Kidney epithelial cell (primary cell): Measurements from ENCODE around the gene LPCAT1. TPM values are rescaled to one million over a fixed set of nuclear protein-coding genes. Genes with fewer than 3 reads are reported as not detected.

Source experiments
- DNase-seq: peaks from one replicate; pipeline ENCODE4 v3.0.0-alpha.2; 2010; ENCODE audit warnings: low read depth
- H3K27me3 ChIP-seq: 2 replicates; pipeline ENCODE4 v1.6.0; 2011; ENCODE audit warnings: low read length; ENCODE audit not compliant: control insufficient read depth, insufficient read depth
- H3K36me3 ChIP-seq: 2 replicates; pipeline ENCODE4 v1.5.1; 2011; ENCODE audit warnings: low read length; ENCODE audit not compliant: control insufficient read depth, insufficient read depth
- H3K4me3 ChIP-seq: 2 replicates; pipeline ENCODE4 v1.5.1; 2011; ENCODE audit warnings: low read depth, mild to moderate bottlenecking, control low read depth, low read length
- total RNA-seq: library from RNA; depleted of rRNA; stranded (reverse); fragments of >200 nt; gene quantifications from 2 replicates; pipeline ENCODE4 v1.2.3, GENCODE V29; 2015
- TF ChIP-seq, protein P1 (sequence below): IDR thresholded peaks from 2 replicates; pipeline ENCODE4 v1.5.1; 2011; ENCODE audit warnings: mild to moderate bottlenecking, moderate library complexity, low read length, control low read depth, inconsistent platforms; ENCODE audit not compliant: insufficient read depth, poor library complexity, severe bottlenecking

LPCAT1 gene
- total RNA-seq, 1 donor from 2014 or later, result 87.6 TPM

DNA sequence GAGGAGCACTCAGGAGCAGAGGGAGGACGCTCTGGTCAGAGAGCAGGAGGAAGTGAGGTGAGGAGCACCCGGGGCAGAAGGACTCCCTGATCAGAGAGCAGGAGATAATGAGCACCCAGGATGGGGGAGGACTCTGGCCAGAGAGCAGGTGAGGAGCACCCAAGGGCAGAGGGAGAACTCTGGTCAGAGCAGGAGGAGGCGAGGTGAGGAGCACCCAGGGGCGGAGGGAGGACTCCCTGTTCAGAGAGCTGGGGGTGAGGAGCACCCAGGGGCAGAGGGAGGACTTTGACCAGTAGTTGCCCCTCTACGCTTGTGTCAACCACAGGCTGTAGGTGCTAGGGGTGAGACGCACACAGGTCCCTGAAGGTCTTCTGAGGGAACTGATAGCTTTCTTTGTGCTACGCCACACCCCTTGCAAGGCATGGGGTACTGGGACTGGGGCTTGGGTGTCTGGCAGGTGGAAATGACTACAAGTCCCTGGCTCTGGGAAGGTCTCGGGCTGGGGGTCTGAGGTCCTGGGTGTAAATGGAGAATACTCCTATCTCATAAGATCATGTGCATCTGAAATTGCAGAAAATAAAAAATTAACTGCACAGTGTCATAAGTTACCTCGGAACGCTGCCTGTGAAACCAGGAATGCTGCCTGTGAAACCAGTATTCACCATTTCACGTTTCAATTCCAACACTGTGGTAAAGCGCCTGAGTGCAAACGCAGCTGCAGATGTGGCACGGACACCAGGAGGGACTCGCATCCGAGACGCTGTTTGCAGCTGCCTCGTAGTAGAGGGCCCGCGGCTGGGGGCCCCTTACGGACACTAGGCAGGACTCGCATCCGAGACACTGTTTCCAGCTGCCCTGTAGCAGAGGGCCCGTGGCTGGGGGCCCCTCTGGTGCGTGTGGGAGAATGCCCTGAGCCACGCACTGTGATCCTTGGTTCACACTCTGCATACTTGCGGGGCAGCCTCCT, 51.5 kb downstream of the LPCAT1 start:
- TF ChIP-seq, protein P1, sequence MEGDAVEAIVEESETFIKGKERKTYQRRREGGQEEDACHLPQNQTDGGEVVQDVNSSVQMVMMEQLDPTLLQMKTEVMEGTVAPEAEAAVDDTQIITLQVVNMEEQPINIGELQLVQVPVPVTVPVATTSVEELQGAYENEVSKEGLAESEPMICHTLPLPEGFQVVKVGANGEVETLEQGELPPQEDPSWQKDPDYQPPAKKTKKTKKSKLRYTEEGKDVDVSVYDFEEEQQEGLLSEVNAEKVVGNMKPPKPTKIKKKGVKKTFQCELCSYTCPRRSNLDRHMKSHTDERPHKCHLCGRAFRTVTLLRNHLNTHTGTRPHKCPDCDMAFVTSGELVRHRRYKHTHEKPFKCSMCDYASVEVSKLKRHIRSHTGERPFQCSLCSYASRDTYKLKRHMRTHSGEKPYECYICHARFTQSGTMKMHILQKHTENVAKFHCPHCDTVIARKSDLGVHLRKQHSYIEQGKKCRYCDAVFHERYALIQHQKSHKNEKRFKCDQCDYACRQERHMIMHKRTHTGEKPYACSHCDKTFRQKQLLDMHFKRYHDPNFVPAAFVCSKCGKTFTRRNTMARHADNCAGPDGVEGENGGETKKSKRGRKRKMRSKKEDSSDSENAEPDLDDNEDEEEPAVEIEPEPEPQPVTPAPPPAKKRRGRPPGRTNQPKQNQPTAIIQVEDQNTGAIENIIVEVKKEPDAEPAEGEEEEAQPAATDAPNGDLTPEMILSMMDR, result no peak
- no peak for DNase-seq
- Histone ChIP-seq H3K36me3 (no peaks in the 10 kb centered on the region), H3K4me3 (no peak overlapping the region), H3K27me3 (no peaks in the 10 kb centered on the region)

GRCh38 chr5:1471240-1471853, 52.4 kb downstream of the LPCAT1 start:
- H3K36me3 ChIP-seq, result no peaks in the 10 kb centered on the region
- H3K4me3 ChIP-seq, result no peak overlapping the region
- H3K27me3 ChIP-seq, result no peaks in the 10 kb centered on the region
- TF ChIP-seq, protein P1, result no peak
- no peak for DNase-seq

DNA sequence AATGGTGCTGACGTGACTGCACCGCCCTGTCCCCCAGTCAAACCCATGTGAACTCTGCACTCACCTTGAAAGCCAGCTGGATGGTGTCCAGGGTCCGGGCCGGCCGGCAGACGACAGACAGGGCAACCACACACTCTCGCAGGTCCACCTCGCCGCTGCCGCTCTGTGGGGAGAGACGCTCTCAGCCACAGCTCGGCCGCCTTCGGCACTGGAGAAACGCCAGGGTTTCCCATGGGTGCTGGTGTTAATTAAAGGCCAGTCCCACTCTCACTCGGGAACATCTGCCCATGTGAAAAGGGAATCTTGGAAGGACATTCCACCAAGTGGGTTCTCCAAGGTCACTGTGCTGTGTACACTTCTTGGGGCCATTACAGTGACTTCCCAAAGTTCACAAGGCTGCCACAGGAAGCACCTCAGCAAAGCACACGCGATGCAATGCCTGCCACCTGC, 53.0 kb downstream of the LPCAT1 start:
- Histone ChIP-seq H3K27me3 (no peaks in the 10 kb centered on the region), H3K4me3 (no peak overlapping the region), H3K36me3 (no peaks in the 10 kb centered on the region)
- TF ChIP-seq, protein P1, result no peak
- no peak for DNase-seq

- TF ChIP-seq, protein P1, result no peak
- no peaks in the 10 kb centered on the region for H3K27me3 ChIP-seq
- H3K36me3 ChIP-seq, result peaks cover 1% of the 10 kb centered on the region
- no peak overlapping the region for H3K4me3 ChIP-seq
- DNase-seq, result no peak
Observed at GRCh38 chr5:1468629-1469527, 54.9 kb downstream of the LPCAT1 start.

- TF ChIP-seq, protein P1, result peak; percentile 58
- DNase-seq, result no peak
- Histone ChIP-seq H3K36me3 (peaks cover 1% of the 10 kb centered on the region), H3K4me3 (no peak overlapping the region), H3K27me3 (no peaks in the 10 kb centered on the region)
Observed at GRCh38 chr5:1468247-1468612, 55.5 kb downstream of the LPCAT1 start.
